ENCODE measurements around the gene SAFB2. TPM values are rescaled to one million over a fixed set of nuclear protein-coding genes. Genes with fewer than 3 reads are reported as not detected.

Gene SAFB2
- total and polyA plus RNA-seq, 10 of the 15 experiments (the other 5 are each of a cell fraction or from before 2014, with no cell fraction given): 4.5 to 89.2 (median 42.9) TPM

DNA sequence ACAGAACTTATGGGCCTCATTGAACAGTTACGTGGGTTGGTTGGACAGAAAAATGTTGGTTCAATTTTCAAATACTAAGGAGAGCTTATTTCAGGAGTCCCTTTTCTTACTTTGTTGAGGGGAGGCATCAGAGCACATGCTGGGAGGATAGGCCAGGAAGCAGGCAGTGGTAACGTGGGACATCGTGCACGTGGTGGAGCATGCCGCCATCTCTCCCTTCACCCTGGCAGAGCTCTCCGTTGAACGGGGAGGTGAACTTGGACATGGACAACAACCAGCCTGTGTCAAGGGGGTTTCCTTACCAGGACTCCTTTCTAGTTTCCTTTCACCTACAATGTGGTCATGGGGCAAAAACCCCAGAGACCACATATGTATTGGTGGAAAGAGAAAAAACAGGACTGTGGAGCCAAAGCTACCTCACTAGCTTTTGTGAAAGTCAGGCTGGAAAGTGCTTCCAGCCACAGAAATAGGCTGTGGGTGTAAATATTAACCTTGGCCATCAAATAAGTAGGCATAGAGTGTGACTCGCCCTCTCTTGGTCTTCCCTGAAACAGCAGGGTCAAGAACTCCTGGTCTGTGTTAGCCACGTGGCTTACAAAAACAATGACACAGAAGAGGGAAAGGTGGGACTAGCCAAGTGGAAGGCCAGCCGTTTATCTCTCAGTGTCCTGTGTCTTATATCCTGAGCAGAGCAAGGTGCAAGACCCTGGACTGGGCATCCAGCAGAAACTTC is 43.4 kb upstream of the SAFB2 start (continued):
- no peak for TF ChIP-seq FOXM1 (IDR thresholded peaks at IDR 0.05; ENCODE audit: low read depth, low read length)
- TF ChIP-seq MTA2 (IDR thresholded peaks at IDR 0.05; ENCODE audit: low read depth): no peak
- TF ChIP-seq ZSCAN29 (IDR thresholded peaks at IDR 0.05): no peak
- TF ChIP-seq TCF7 (IDR thresholded peaks at IDR 0.05; ENCODE audit: borderline replicate concordance): no peak
- TF ChIP-seq DPF2 (IDR thresholded peaks at IDR 0.05): 0 out of 2 replicates have a peak, but pooled peaks have one; percentile 27
- no peak for TF ChIP-seq GATAD2B (conservative IDR thresholded peaks at IDR 0.05; ENCODE audit: low read depth)
- TF ChIP-seq NFYA (IDR thresholded peaks at IDR 0.05; ENCODE audit: borderline replicate concordance, low read depth, low read length): no peak
- TF ChIP-seq, protein P1, sequence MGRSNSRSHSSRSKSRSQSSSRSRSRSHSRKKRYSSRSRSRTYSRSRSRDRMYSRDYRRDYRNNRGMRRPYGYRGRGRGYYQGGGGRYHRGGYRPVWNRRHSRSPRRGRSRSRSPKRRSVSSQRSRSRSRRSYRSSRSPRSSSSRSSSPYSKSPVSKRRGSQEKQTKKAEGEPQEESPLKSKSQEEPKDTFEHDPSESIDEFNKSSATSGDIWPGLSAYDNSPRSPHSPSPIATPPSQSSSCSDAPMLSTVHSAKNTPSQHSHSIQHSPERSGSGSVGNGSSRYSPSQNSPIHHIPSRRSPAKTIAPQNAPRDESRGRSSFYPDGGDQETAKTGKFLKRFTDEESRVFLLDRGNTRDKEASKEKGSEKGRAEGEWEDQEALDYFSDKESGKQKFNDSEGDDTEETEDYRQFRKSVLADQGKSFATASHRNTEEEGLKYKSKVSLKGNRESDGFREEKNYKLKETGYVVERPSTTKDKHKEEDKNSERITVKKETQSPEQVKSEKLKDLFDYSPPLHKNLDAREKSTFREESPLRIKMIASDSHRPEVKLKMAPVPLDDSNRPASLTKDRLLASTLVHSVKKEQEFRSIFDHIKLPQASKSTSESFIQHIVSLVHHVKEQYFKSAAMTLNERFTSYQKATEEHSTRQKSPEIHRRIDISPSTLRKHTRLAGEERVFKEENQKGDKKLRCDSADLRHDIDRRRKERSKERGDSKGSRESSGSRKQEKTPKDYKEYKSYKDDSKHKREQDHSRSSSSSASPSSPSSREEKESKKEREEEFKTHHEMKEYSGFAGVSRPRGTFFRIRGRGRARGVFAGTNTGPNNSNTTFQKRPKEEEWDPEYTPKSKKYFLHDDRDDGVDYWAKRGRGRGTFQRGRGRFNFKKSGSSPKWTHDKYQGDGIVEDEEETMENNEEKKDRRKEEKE (IDR thresholded peaks at IDR 0.05): no peak
- TF ChIP-seq, protein P2, sequence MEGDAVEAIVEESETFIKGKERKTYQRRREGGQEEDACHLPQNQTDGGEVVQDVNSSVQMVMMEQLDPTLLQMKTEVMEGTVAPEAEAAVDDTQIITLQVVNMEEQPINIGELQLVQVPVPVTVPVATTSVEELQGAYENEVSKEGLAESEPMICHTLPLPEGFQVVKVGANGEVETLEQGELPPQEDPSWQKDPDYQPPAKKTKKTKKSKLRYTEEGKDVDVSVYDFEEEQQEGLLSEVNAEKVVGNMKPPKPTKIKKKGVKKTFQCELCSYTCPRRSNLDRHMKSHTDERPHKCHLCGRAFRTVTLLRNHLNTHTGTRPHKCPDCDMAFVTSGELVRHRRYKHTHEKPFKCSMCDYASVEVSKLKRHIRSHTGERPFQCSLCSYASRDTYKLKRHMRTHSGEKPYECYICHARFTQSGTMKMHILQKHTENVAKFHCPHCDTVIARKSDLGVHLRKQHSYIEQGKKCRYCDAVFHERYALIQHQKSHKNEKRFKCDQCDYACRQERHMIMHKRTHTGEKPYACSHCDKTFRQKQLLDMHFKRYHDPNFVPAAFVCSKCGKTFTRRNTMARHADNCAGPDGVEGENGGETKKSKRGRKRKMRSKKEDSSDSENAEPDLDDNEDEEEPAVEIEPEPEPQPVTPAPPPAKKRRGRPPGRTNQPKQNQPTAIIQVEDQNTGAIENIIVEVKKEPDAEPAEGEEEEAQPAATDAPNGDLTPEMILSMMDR (IDR thresholded peaks at IDR 0.05 in 2 of 3, conservative IDR thresholded peaks at IDR 0.05 in 1 of 3; ENCODE audit: control insufficient read depth in 2 of 3, extremely low read depth in 1 of 3, insufficient read depth in 1 of 3, low read depth in 3 of 3, low read length in 3 of 3): peak in 2 of 3 experiments; percentile 18 to 20; a peak in 1 of 6 replicates
- no peak for TF ChIP-seq MEF2B (IDR thresholded peaks at IDR 0.05; ENCODE audit: partially characterized antibody, poor library complexity, severe bottlenecking)
- no peak for TF ChIP-seq POU2F2 (IDR thresholded peaks at IDR 0.05; ENCODE audit: borderline replicate concordance, low read depth, low read length)
- TF ChIP-seq MYB (IDR thresholded peaks at IDR 0.05; ENCODE audit: borderline replicate concordance, low read depth, low read length): no peak
- TF ChIP-seq CBFB (IDR thresholded peaks at IDR 0.05; ENCODE audit: low read depth): no peak
- TF ChIP-seq RFX5 (IDR thresholded peaks at IDR 0.05; ENCODE audit: low read depth, low read length): no peak
- no peak for TF ChIP-seq HDAC6 (IDR thresholded peaks at IDR 0.05; ENCODE audit: unreplicated experiment)
- peak; percentile 41 to 45; a peak in 3 of 4 replicates for TF ChIP-seq IKZF2 (IDR thresholded peaks at IDR 0.05)
- peak; percentile 70 for TF ChIP-seq RUNX3 (IDR thresholded peaks at IDR 0.05; ENCODE audit: low read length)
